GM20000 (cell line): ENCODE data around the gene LRATD1.

Experiments
- DNase-seq: peaks from one replicate; pipeline ENCODE4 v3.0.0; 2012; ENCODE audit warnings: low spot score
- CTCF ChIP-seq: IDR thresholded peaks from 2 replicates; pipeline ENCODE4 v1.5.1; 2012; ENCODE audit warnings: mild to moderate bottlenecking, control low read depth; ENCODE audit errors: extremely low read depth, missing control alignments

The LRATD1 gene

GRCh38 chr2:14608245-14608644 lies 24.3 kb upstream of the LRATD1 start:
- no peak for TF ChIP-seq CTCF
- DNase-seq = no peak

GRCh38 chr2:14614017-14614416 lies 18.5 kb upstream of the LRATD1 start:
- no peak for DNase-seq
- no peak for TF ChIP-seq CTCF

- no peak for TF ChIP-seq CTCF
- no peak for DNase-seq
These were observed 17.4 kb upstream of the LRATD1 start for GRCh38 chr2:14615121-14615520.

- no peak for TF ChIP-seq CTCF
These were observed 16.8 kb upstream of the LRATD1 start for GRCh38 chr2:14615760-14616159.

GRCh38 chr2:14616342-14616741 lies 16.2 kb upstream of the LRATD1 start:
- no peak for DNase-seq
- no peak for TF ChIP-seq CTCF

More at GRCh38 chr2:14615760-14616159, 16.8 kb upstream of the LRATD1 start:
- no peak for DNase-seq

- no peak for DNase-seq
- no peak for TF ChIP-seq CTCF
These were observed 15.6 kb upstream of the LRATD1 start for GRCh38 chr2:14616950-14617349.

GRCh38 chr2:14619441-14619840 lies 13.1 kb upstream of the LRATD1 start:
- no peak for DNase-seq

More at GRCh38 chr2:14619441-14619840, 13.1 kb upstream of the LRATD1 start:
- TF ChIP-seq CTCF = no peak
